Measurements from ENCODE around the gene TUBB4B. TPM values are rescaled to one million over a fixed set of nuclear protein-coding genes. Genes with fewer than 3 reads are reported as not detected.
"Not testable (repeated sequence)": the region's sequence is repeated elsewhere in the genome, so short reads cannot be mapped to it uniquely, and the experiment has no call there.

The TUBB4B gene
- total RNA-seq, 6 experiments from 2014 or later, result 88.4 to 274 (median 124) TPM

GRCh38 chr9:137236238-137236935 lies 4.7 kb upstream of the TUBB4B start:
- TF ChIP-seq POLR2A (IDR thresholded peaks at IDR 0.05), result no peak
- TF ChIP-seq, protein P1, sequence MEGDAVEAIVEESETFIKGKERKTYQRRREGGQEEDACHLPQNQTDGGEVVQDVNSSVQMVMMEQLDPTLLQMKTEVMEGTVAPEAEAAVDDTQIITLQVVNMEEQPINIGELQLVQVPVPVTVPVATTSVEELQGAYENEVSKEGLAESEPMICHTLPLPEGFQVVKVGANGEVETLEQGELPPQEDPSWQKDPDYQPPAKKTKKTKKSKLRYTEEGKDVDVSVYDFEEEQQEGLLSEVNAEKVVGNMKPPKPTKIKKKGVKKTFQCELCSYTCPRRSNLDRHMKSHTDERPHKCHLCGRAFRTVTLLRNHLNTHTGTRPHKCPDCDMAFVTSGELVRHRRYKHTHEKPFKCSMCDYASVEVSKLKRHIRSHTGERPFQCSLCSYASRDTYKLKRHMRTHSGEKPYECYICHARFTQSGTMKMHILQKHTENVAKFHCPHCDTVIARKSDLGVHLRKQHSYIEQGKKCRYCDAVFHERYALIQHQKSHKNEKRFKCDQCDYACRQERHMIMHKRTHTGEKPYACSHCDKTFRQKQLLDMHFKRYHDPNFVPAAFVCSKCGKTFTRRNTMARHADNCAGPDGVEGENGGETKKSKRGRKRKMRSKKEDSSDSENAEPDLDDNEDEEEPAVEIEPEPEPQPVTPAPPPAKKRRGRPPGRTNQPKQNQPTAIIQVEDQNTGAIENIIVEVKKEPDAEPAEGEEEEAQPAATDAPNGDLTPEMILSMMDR (IDR thresholded peaks at IDR 0.05), result peak; percentile 91 to 99 (median 97)
- H3K4me1 ChIP-seq, result peaks cover 0 to 8% (median 0%) of the 10 kb centered on the region in 4 donors
- ATAC-seq (peak; percentile 61 to 65 (median 64)), DNase-seq (peak; percentile 87 to 88 (median 88))
- no peak overlapping the region for H3K27ac ChIP-seq
- no peaks in the 10 kb centered on the region for H3K27me3 ChIP-seq
- H3K36me3 ChIP-seq, result no peaks in the 10 kb centered on the region
- WGBS (ENCODE audit: insufficient coverage, low coverage, low lambda C conversion rate, missing lambda C conversion rate), result 0% methylated on average over 12 of the region's 31 CpGs
- H3K4me3 ChIP-seq, result no peak overlapping the region
- intact Hi-C loops (cut with DNase I), result loop anchor here in 1 of 2 donors (10.0 kb wide), 1 partner anchor 52 kb away; the partner anchor contains the start of genes ANAPC2 and SSNA1
- H3K9me3 ChIP-seq, result no peaks in the 10 kb centered on the region

- no peak for DNase-seq
- Histone ChIP-seq H3K9me3 (no peaks in the 10 kb centered on the region), H3K27ac (no peak overlapping the region), H3K27me3 (no peaks in the 10 kb centered on the region), H3K36me3 (peaks cover 0 to under 1% (median 0%) of the 10 kb centered on the region in 4 donors), H3K4me3 (no peak overlapping the region), H3K4me1 (peaks cover 0 to 9% (median 0%) of the 10 kb centered on the region in 4 donors)
- TF ChIP-seq, protein P1 (IDR thresholded peaks at IDR 0.05), result no peak
- no peak for TF ChIP-seq POLR2A (IDR thresholded peaks at IDR 0.05)
- no peak for ATAC-seq
- WGBS (ENCODE audit: insufficient coverage, low coverage, low lambda C conversion rate, missing lambda C conversion rate), result 0% methylated on average over 2 of the region's 11 CpGs
- intact Hi-C loops (cut with DNase I), result loop anchor here in 1 of 2 donors (10.0 kb wide), 1 partner anchor 52 kb away; the partner anchor contains the start of genes ANAPC2 and SSNA1
Observed at GRCh38 chr9:137236936-137237421, 4.1 kb upstream of the TUBB4B start.

DNA sequence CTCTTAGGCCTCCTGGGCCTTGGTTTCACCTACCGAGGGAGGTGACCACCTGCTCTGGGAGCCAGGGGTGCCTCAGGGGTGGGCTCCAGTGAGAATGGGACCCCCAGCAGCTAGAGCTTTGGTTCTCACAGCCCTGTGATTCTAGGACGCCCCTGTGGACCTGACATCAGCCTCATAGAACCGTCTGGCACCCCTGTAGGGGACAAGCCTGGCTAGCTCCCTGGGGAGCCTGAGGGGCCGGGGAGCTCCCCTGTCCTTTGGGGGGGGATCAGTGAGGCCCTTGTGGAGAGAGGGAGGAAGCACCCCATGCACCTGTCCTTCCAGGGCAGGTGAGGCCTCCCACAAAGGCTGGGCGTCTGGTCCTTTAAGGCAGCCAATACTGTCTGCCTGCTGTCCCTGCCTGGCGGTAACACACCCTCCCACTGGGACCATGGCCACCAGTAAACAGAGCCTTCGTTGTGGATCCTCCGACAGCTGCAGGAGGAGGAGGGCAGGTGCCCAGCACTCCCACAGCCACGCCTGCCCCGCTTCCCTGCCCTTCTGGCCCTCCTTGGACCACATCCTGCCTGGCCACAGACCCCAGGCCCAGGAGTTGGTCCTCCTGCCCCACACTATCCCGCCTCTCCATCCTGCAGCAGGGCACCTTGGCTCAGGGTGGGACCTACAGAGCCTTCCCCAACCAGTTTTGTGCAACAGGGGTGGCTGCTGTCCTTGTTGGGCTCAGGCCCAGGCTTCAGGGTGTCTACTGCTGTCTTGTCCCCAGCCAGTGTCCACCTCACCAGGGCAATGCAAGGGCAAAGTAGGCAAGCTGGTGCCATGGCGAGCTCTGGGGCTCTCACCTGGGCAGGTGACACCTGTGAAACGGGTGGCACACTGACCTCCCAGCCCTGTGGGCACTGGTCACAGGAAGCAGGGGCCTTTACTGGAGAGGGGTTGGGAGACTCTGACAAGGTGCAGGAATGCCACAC lies 3.0 kb upstream of the TUBB4B start:
- Histone ChIP-seq H3K9me3 (no peaks in the 10 kb centered on the region), H3K4me1 (peaks cover 0 to 20% (median 8%) of the 10 kb centered on the region in 4 donors), H3K36me3 (peaks cover 0 to 12% (median 5%) of the 10 kb centered on the region in 4 donors), H3K27ac (no peak overlapping the region), H3K4me3 (no peak overlapping the region), H3K27me3 (no peaks in the 10 kb centered on the region)
- ATAC-seq, result no peak
- no peak for DNase-seq
- 80% methylated on average over 4 of the region's 13 CpGs for WGBS (ENCODE audit: insufficient coverage, low coverage, low lambda C conversion rate, missing lambda C conversion rate)
- TF ChIP-seq, protein P1 (IDR thresholded peaks at IDR 0.05), result no peak
- TF ChIP-seq POLR2A (IDR thresholded peaks at IDR 0.05), result no peak
- intact Hi-C loops (cut with DNase I), result loop anchor here in 1 of 2 donors (10.0 kb wide), 1 partner anchor 53 kb away; the partner anchor contains the start of genes ANAPC2 and SSNA1

GRCh38 chr9:137239541-137240200 lies 1.4 kb upstream of the TUBB4B start:
- not testable (repeated sequence) for DNase-seq, H3K27me3 ChIP-seq, H3K9me3 ChIP-seq, ATAC-seq
- Histone ChIP-seq H3K27ac (peak overlapping the region; percentile 47 to 84 (median 73)), H3K4me3 (peak overlapping the region; percentile 73 to 75 (median 73)), H3K36me3 (peaks cover 0 to 13% (median 8%) of the 10 kb centered on the region in 4 donors), H3K4me1 (peaks cover 0 to 20% (median 8%) of the 10 kb centered on the region in 4 donors)
- 32% methylated on average over 17 of the region's 27 CpGs for WGBS (ENCODE audit: insufficient coverage, low coverage, low lambda C conversion rate, missing lambda C conversion rate)
- intact Hi-C loops (cut with DNase I), result loop anchor here in 1 of 2 donors (10.0 kb wide), 1 partner anchor 55 kb away; the partner anchor contains the start of genes ANAPC2 and SSNA1
